H9 (cell line): ENCODE measurements around the gene CHST2. TPM values are rescaled to one million over a fixed set of nuclear protein-coding genes. Genes with fewer than 3 reads are reported as not detected.
A peak's percentile ranks its signal among the peaks of the same experiment; 100 is the strongest.

Source experiments
- DNase-seq: peaks from one replicate; pipeline ENCODE4 v3.0.0-alpha.2; 2017
- H2AFZ ChIP-seq: one replicate; pipeline ENCODE4 v1.6.1; 2013; ENCODE audit warnings: mild to moderate bottlenecking, low read length, control low read depth, moderate library complexity
- H2AK5ac ChIP-seq: 2 replicates; pipeline ENCODE4 v1.6.1; 2013; ENCODE audit warnings: low read length, control low read depth, mixed read lengths; ENCODE audit not compliant: insufficient read length
- H2BK120ac ChIP-seq: one replicate; pipeline ENCODE4 v1.6.1; 2013; ENCODE audit warnings: low read depth, mild to moderate bottlenecking, low read length, control low read depth, inconsistent platforms; ENCODE audit not compliant: poor library complexity, severe bottlenecking
- H2BK12ac ChIP-seq: 2 replicates; pipeline ENCODE4 v1.6.1; 2013; ENCODE audit warnings: low read length, control low read depth, mixed read lengths, low read depth; ENCODE audit not compliant: insufficient read length
- H2BK15ac ChIP-seq: 2 replicates; pipeline ENCODE4 v1.6.1; 2013; ENCODE audit warnings: low read depth, low read length, control low read depth
- H2BK20ac ChIP-seq: one replicate; pipeline ENCODE4 v1.6.1; 2013; ENCODE audit warnings: low read depth, mild to moderate bottlenecking, low read length, control low read depth, inconsistent platforms; ENCODE audit not compliant: poor library complexity, severe bottlenecking
- H2BK5ac ChIP-seq: 2 replicates; pipeline ENCODE4 v1.6.1; 2013; ENCODE audit warnings: low read length, control low read depth, mixed read lengths; ENCODE audit not compliant: insufficient read length
- H3K14ac ChIP-seq: 2 replicates; pipeline ENCODE4 v1.6.1; 2013; ENCODE audit warnings: low read length, control low read depth; ENCODE audit not compliant: insufficient read depth
- H3K18ac ChIP-seq: 2 replicates; pipeline ENCODE4 v1.6.1; 2013; ENCODE audit warnings: low read depth, mild to moderate bottlenecking, mixed read lengths, low read length, control low read depth; ENCODE audit not compliant: insufficient read length
- H3K23ac ChIP-seq: 2 replicates; pipeline ENCODE4 v1.6.1; 2013; ENCODE audit warnings: low read length, control low read depth, mixed read lengths, low read depth; ENCODE audit not compliant: insufficient read length
- H3K23me2 ChIP-seq: 2 replicates; pipeline ENCODE4 v1.6.1; 2013; ENCODE audit warnings: low read depth, mild to moderate bottlenecking, mixed read lengths, low read length, control low read depth; ENCODE audit not compliant: insufficient read length, poor library complexity, severe bottlenecking
- H3K27ac ChIP-seq: 2 replicates; pipeline ENCODE4 v1.5.1; 2013; ENCODE audit warnings: low read length, control low read depth, mixed read lengths, low read depth; ENCODE audit not compliant: insufficient read length
- H3K27me3 ChIP-seq: 2 replicates; pipeline ENCODE4 v1.6.1; 2013; ENCODE audit warnings: low read length, control low read depth, inconsistent platforms; ENCODE audit not compliant: insufficient read depth
- H3K4ac ChIP-seq: 2 replicates; pipeline ENCODE4 v1.6.1; 2013; ENCODE audit warnings: low read depth, mild to moderate bottlenecking, control low read depth, inconsistent platforms, low read length, moderate library complexity
- H3K4me1 ChIP-seq: 2 replicates; pipeline ENCODE4 v1.6.1; 2013; ENCODE audit warnings: low read length, control low read depth, inconsistent platforms; ENCODE audit not compliant: insufficient read depth
- H3K4me2 ChIP-seq: 2 replicates; pipeline ENCODE4 v1.6.1; 2013; ENCODE audit warnings: low read length, control low read depth, mixed read lengths; ENCODE audit not compliant: insufficient read length, insufficient read depth
- H3K56ac ChIP-seq: 2 replicates; pipeline ENCODE4 v1.6.1; 2013; ENCODE audit warnings: low read depth, mild to moderate bottlenecking, mixed read lengths, low read length, control low read depth; ENCODE audit not compliant: insufficient read length
- H3K79me1 ChIP-seq: 2 replicates; pipeline ENCODE4 v1.6.1; 2013; ENCODE audit warnings: low read depth, mild to moderate bottlenecking, moderate library complexity, low read length, control low read depth, inconsistent platforms; ENCODE audit not compliant: insufficient read depth, poor library complexity, severe bottlenecking
- H3K79me2 ChIP-seq: 2 replicates; pipeline ENCODE4 v1.6.1; 2013; ENCODE audit warnings: low read length, control low read depth, inconsistent platforms; ENCODE audit not compliant: insufficient read depth
- H3K9ac ChIP-seq: 2 replicates; pipeline ENCODE4 v1.6.1; 2013; ENCODE audit warnings: low read length, control low read depth, mixed read lengths; ENCODE audit not compliant: insufficient read length; ENCODE audit errors: extremely low read depth
- H3K9me3 ChIP-seq: one replicate; pipeline ENCODE4 v1.6.1; 2013; ENCODE audit warnings: low read depth, low read length, inconsistent platforms; ENCODE audit not compliant: control insufficient read depth
- H3T11ph ChIP-seq: one replicate; pipeline ENCODE4 v1.6.1; 2013; ENCODE audit warnings: mild to moderate bottlenecking, low read length, control low read depth, inconsistent platforms
- H4K20me1 ChIP-seq: one replicate; pipeline ENCODE4 v1.6.1; 2013; ENCODE audit not compliant: control insufficient read depth, insufficient read length, insufficient read depth
- H4K5ac ChIP-seq: 2 replicates; pipeline ENCODE4 v1.6.1; 2013; ENCODE audit warnings: low read depth, mild to moderate bottlenecking, mixed read lengths, low read length, control low read depth; ENCODE audit not compliant: insufficient read length
- H4K8ac ChIP-seq: replicated peaks from 2 replicates; pipeline ENCODE4 v1.6.1; 2013; ENCODE audit warnings: low read length, control low read depth, mixed read lengths, low read depth; ENCODE audit not compliant: insufficient read length
- H4K91ac ChIP-seq: 2 replicates; pipeline ENCODE4 v1.6.1; 2013; ENCODE audit warnings: low read depth, mild to moderate bottlenecking, moderate library complexity, mixed read lengths, low read length, control low read depth; ENCODE audit not compliant: insufficient read length
- H3K27ac Mint-ChIP-seq, 3 experiments: 2 replicates in 2 of 3; 3 replicates in 1 of 3; pipeline ENCODE4 v1.8.0; 2020 to 2021; ENCODE audit warnings: mixed read lengths in 3 of 3, mild to moderate bottlenecking in 1 of 3, moderate library complexity in 1 of 3
- H3K27me3 Mint-ChIP-seq: 2 replicates; pipeline ENCODE4 v1.8.0; 2021; ENCODE audit warnings: low read depth, mild to moderate bottlenecking, moderate library complexity, mixed read lengths
- H3K36me3 Mint-ChIP-seq, 3 experiments: 2 replicates in 2 of 3; 3 replicates in 1 of 3; pipeline ENCODE4 v1.8.0; 2020 to 2021; ENCODE audit warnings: low read depth in 3 of 3, mixed read lengths in 3 of 3; ENCODE audit not compliant: insufficient read depth in 1 of 3
- H3K4me1 Mint-ChIP-seq, 2 experiments: 2 replicates each; pipeline ENCODE4 v1.8.0; 2020; ENCODE audit warnings: mixed read lengths in 2 of 2
- H3K4me3 Mint-ChIP-seq, 2 experiments: 2 replicates in 1 of 2; 3 replicates in 1 of 2; pipeline ENCODE4 v1.8.0; 2020 to 2021; ENCODE audit warnings: mild to moderate bottlenecking in 2 of 2, mixed read lengths in 2 of 2, moderate library complexity in 1 of 2
- H3K9me3 Mint-ChIP-seq, 2 experiments: 2 replicates in 1 of 2; 3 replicates in 1 of 2; pipeline ENCODE4 v1.8.0; 2020; ENCODE audit warnings: mild to moderate bottlenecking in 2 of 2, mixed read lengths in 2 of 2, moderate library complexity in 1 of 2
- CTCF ChIP-seq: fragments of 200-600 bp; sonication (generic); conservative IDR thresholded peaks from 3 replicates; pipeline ENCODE4 v1.8.0; 2021; ENCODE audit warnings: antibody characterized with exemption, mild to moderate bottlenecking
- WGBS: extraction: QIAGEN DNeasy Blood & Tissue Kit; methylation state at CpG from one replicate; pipeline ENCODE4 v1.1.7; 2013; ENCODE audit warnings: missing lambda C conversion rate, low lambda C conversion rate, mixed read lengths; ENCODE audit not compliant: insufficient read length; ENCODE audit errors: extremely low coverage; 5-methylcytosine and 5-hydroxymethylcytosine counted together
- total RNA-seq: library from RNA; stranded (reverse); gene quantifications from 2 replicates; pipeline ENCODE4 v1.2.1, GENCODE V29; 2021

Gene CHST2
- total RNA-seq, 1 experiment from 2014 or later = 5.8 TPM

- WGBS = no CpG with 5 or more reads among the region's 60 CpGs
- H3K14ac ChIP-seq = no peak overlapping the region
- Mint-ChIP-seq H3K27me3 (peaks cover 35% of the 10 kb centered on the region), H3K27ac (no peak overlapping the region), H3K4me1 (peaks cover 18 to 21% of the 10 kb centered on the region in 2 experiments), H3K9me3 (no peaks in the 10 kb centered on the region), H3K4me3 (peak overlapping the region; percentile 78 to 85; a peak in 4 of 5 replicates), H3K36me3 (peaks cover 5 to 6% (median 5%) of the 10 kb centered on the region in 3 experiments; a peak in 5 of 7 replicates)
- no peak overlapping the region for H3K9ac ChIP-seq
- no peak overlapping the region for H4K91ac ChIP-seq
- H2BK120ac ChIP-seq = no peak overlapping the region
- no peaks in the 10 kb centered on the region for H3K9me3 ChIP-seq
- no peaks in the 10 kb centered on the region for H4K20me1 ChIP-seq
- DNase-seq = peak; percentile 45
- peaks cover 18% of the 10 kb centered on the region for H3K23me2 ChIP-seq
- H3T11ph ChIP-seq = no peak overlapping the region
- no peak overlapping the region for H3K27ac ChIP-seq
- no peak overlapping the region for H3K18ac ChIP-seq
- H3K4me2 ChIP-seq = peak overlapping the region; percentile 34
- no peaks in the 10 kb centered on the region for H3K79me2 ChIP-seq
- H4K8ac ChIP-seq = no peak overlapping the region
- peaks cover 2% of the 10 kb centered on the region; the same call in 1 of the 2 replicates for H3K4me1 ChIP-seq
- no peak overlapping the region for H2BK15ac ChIP-seq
- H3K4ac ChIP-seq = no peak overlapping the region
- no peak overlapping the region for H2AFZ ChIP-seq
- no peak overlapping the region for H2BK20ac ChIP-seq
- H2BK12ac ChIP-seq = no peak overlapping the region
- no peak overlapping the region for H2BK5ac ChIP-seq
- H3K27me3 ChIP-seq = no peaks in the 10 kb centered on the region
- no peak overlapping the region for H4K5ac ChIP-seq
- H3K79me1 ChIP-seq = no peaks in the 10 kb centered on the region
- no peak overlapping the region for H3K23ac ChIP-seq
- H3K56ac ChIP-seq = no peak overlapping the region
- no peak overlapping the region for H2AK5ac ChIP-seq
- no peak for TF ChIP-seq CTCF
Measured at GRCh38 chr3:143120716-143121240, 1.2 kb downstream of the CHST2 start.
